ENCODE measurements around the gene NEAT1.

The NEAT1 gene

GRCh38 chr11:65430406-65431217, 8.0 kb downstream of the NEAT1 start:
- DNase-seq (ENCODE audit: low read depth in 1 of 2, low spot score in 1 of 2): peak in 1 of 2 experiments; percentile 63
- TF ChIP-seq JUND (IDR thresholded peaks at IDR 0.05; ENCODE audit: low read depth): peak; percentile 14; the same call in 1 of the 2 replicates
- in situ Hi-C loops (cut with HindIII; ENCODE audit: low pct_unique_long_range_greater_than_20kb, low sequenced_read_pairs): no loop called here

- DNase-seq (ENCODE audit: low read depth in 1 of 2, low spot score in 1 of 2): no peak
- in situ Hi-C loops (cut with HindIII; ENCODE audit: low pct_unique_long_range_greater_than_20kb, low sequenced_read_pairs): no loop called here
- no peak for TF ChIP-seq JUND (IDR thresholded peaks at IDR 0.05; ENCODE audit: low read depth)
Measured at GRCh38 chr11:65431451-65432099, 9.0 kb downstream of the NEAT1 start.

DNA sequence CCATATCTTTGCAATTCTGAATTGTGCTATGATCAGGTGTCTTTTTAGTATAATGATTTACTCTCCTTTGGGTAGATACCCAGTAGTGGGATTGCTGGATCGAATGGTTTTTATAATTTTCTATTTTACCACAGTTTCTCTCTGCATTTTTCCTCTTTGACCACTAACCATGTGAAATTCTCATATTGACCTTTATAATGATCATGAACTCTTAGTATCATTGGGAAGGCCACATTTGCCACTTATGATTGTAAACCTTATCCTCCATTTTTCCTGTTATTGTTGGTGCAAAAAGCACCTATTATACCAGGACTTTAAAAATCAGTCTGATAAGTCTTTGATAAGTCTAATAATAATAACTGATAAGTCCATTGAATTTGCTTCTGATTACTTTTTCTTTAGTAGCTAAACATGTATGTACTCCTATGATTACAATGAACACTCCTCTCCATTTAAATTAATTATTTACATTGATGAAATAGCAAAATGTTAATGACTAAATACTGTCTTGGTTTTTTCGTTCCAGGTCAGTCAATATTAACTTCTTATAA, 9.6 kb downstream of the NEAT1 start:
- no peak for DNase-seq (ENCODE audit: low read depth in 1 of 2, low spot score in 1 of 2)
- in situ Hi-C loops (cut with HindIII; ENCODE audit: low pct_unique_long_range_greater_than_20kb, low sequenced_read_pairs): no loop called here
- no peak for TF ChIP-seq JUND (IDR thresholded peaks at IDR 0.05; ENCODE audit: low read depth)

DNA sequence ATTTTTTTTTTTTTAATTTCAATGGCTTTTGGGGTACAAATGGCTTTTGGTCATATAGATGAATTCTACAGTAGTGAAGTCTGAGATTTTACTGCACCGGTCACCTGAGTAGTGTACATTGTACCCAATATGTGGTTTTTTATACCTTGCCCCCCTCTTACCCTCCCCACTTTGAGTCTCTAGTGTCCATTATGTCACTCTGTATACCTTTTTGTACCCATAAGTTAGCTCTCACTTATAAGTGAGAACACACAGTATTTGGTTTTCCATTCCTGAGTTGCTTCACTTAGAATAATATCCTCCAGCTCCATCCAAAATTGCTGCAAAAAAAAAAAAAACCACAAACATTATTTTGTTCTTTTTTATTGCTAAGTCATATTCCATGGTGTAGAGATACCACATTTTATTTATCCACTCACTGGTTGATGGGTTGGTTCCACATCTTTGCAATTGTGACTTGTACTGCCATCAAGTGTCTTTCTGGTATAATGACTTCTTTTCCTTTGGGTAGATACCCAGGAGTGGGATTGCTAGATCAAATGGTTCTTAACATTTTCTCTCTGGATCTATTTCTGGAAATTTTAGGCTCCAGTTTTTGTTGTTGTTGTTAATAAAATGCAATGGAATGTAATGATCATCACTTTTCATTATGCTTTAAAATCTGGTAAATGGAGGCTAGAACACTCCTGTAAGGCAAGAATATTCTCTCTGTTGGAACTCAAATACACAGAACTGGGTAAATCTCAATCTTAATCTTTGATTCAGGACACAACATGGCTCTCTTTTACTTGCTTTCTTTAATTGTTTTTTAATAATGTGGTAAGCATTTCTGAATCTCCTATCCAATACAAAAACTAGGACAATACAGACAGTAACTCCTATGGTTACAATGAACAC, 10.3 kb downstream of the NEAT1 start:
- peak in 1 of 2 experiments; percentile 79 for DNase-seq (ENCODE audit: low read depth in 1 of 2, low spot score in 1 of 2)
- TF ChIP-seq JUND (IDR thresholded peaks at IDR 0.05; ENCODE audit: low read depth): no peak; the same call in 1 of the 2 replicates
- in situ Hi-C loops (cut with HindIII; ENCODE audit: low pct_unique_long_range_greater_than_20kb, low sequenced_read_pairs): no loop called here

- no peak for TF ChIP-seq JUND (IDR thresholded peaks at IDR 0.05; ENCODE audit: low read depth)
- no peak for DNase-seq (ENCODE audit: low read depth in 1 of 2, low spot score in 1 of 2)
- in situ Hi-C loops (cut with HindIII; ENCODE audit: low pct_unique_long_range_greater_than_20kb, low sequenced_read_pairs): no loop called here
Measured at GRCh38 chr11:65433657-65434056, 11.1 kb downstream of the NEAT1 start.

GRCh38 chr11:65434057-65434666, 11.6 kb downstream of the NEAT1 start:
- DNase-seq (ENCODE audit: low read depth in 1 of 2, low spot score in 1 of 2): no peak
- no peak for TF ChIP-seq JUND (IDR thresholded peaks at IDR 0.05; ENCODE audit: low read depth)
- in situ Hi-C loops (cut with HindIII; ENCODE audit: low pct_unique_long_range_greater_than_20kb, low sequenced_read_pairs): no loop called here

GRCh38 chr11:65434667-65435410, 12.2 kb downstream of the NEAT1 start:
- DNase-seq (ENCODE audit: low read depth in 1 of 2, low spot score in 1 of 2): no peak
- in situ Hi-C loops (cut with HindIII; ENCODE audit: low pct_unique_long_range_greater_than_20kb, low sequenced_read_pairs): no loop called here
- TF ChIP-seq JUND (IDR thresholded peaks at IDR 0.05; ENCODE audit: low read depth): no peak

- no peak for DNase-seq (ENCODE audit: low read depth in 1 of 2, low spot score in 1 of 2)
- no peak for TF ChIP-seq JUND (IDR thresholded peaks at IDR 0.05; ENCODE audit: low read depth)
- in situ Hi-C loops (cut with HindIII; ENCODE audit: low pct_unique_long_range_greater_than_20kb, low sequenced_read_pairs): no loop called here
Measured at GRCh38 chr11:65435411-65435931, 12.9 kb downstream of the NEAT1 start.

- in situ Hi-C loops (cut with HindIII; ENCODE audit: low pct_unique_long_range_greater_than_20kb, low sequenced_read_pairs): no loop called here
- TF ChIP-seq JUND (IDR thresholded peaks at IDR 0.05; ENCODE audit: low read depth): no peak
Measured at GRCh38 chr11:65435981-65436411, 13.4 kb downstream of the NEAT1 start.

DNA sequence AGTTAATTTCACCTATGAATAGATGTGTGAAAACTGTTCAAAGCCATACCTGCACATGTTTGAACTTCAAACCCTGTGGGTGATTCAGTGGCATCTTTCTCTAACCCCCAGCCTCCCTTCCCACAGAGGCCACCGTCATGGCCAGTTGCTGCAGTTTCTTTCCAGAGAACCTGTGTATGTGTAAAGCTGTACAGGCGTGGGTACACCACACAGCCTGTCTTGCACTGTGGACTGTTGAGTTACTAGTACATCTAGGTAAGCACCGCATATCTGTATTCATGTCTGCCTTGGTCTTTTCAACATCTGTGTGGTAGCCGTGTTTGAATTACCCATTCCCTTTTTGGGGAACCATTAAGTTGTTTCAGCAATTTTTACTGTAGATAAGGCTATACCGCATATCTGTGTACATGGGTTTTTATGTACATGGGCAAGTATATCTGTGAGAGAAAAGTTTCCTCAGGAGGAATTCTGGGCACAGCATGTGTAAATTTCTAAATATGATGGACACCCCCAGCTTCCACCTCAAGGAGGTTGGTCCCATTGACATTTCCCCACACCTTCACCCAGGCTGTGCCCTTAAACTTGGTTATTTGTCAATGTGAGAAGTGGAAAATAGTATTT, 13.9 kb downstream of the NEAT1 start:
- in situ Hi-C loops (cut with HindIII; ENCODE audit: low pct_unique_long_range_greater_than_20kb, low sequenced_read_pairs): no loop called here
- no peak for TF ChIP-seq JUND (IDR thresholded peaks at IDR 0.05; ENCODE audit: low read depth)
- peak in 1 of 2 experiments; percentile 40 for DNase-seq (ENCODE audit: low read depth in 1 of 2, low spot score in 1 of 2)

More at GRCh38 chr11:65435981-65436411, 13.4 kb downstream of the NEAT1 start:
- DNase-seq (ENCODE audit: low read depth in 1 of 2, low spot score in 1 of 2): peak in 1 of 2 experiments; percentile 40

All from T47D (cell line).